GM12892 (cell line): Measurements from ENCODE around the gene SH3BGRL.
"Not testable (repeated sequence)": the region's sequence is repeated elsewhere in the genome, so short reads cannot be mapped to it uniquely, and the experiment has no call there.

Experiments
- DNase-seq: peaks from one replicate; pipeline ENCODE4 v3.0.0; 2011; ENCODE audit not compliant: insufficient read length
- FAIRE-seq: peaks from 2 replicates; lab custom pipeline; 2011; peaks lifted over from hg19 to GRCh38; lab: Jason Lieb, UNC
- POLR2A ChIP-seq: IDR thresholded peaks from 2 replicates; pipeline ENCODE4 v1.6.1; 2011; ENCODE audit warnings: low read depth, low read length, control low read depth
- POLR2AphosphoS5 ChIP-seq: IDR thresholded peaks from 2 replicates; pipeline ENCODE4 v1.6.1; 2011; ENCODE audit warnings: low read depth, low read length, control low read depth
- TAF1 ChIP-seq: IDR thresholded peaks from 2 replicates; pipeline ENCODE4 v1.6.1; 2011; ENCODE audit warnings: low read depth, mild to moderate bottlenecking, control low read depth, low read length, borderline replicate concordance

SH3BGRL gene

GRCh38 chrX:81308086-81308829 lies 106.4 kb downstream of the SH3BGRL start:
- FAIRE-seq (no peak), DNase-seq (no peak)
- no peak for TF ChIP-seq POLR2AphosphoS5
- no peak for TF ChIP-seq TAF1
- no peak for TF ChIP-seq POLR2A

GRCh38 chrX:81316163-81316562 lies 114.3 kb downstream of the SH3BGRL start:
- DNase-seq (no peak), FAIRE-seq (no peak)
- no peak for TF ChIP-seq TAF1
- TF ChIP-seq POLR2AphosphoS5 = no peak
- TF ChIP-seq POLR2A = no peak

GRCh38 chrX:81331653-81332052 lies 129.8 kb downstream of the SH3BGRL start:
- not testable (repeated sequence) for FAIRE-seq, DNase-seq

GRCh38 chrX:81336455-81337152 lies 134.7 kb downstream of the SH3BGRL start:
- FAIRE-seq = no peak

GRCh38 chrX:81337805-81338204 lies 135.9 kb downstream of the SH3BGRL start:
- no peak for FAIRE-seq

More at GRCh38 chrX:81336455-81337152, 134.7 kb downstream of the SH3BGRL start:
- DNase-seq = no peak
- TF ChIP-seq POLR2A (no peak), POLR2AphosphoS5 (no peak), TAF1 (no peak)

GRCh38 chrX:81338924-81339323 lies 137.0 kb downstream of the SH3BGRL start:
- FAIRE-seq (no peak), DNase-seq (no peak)
- TF ChIP-seq POLR2AphosphoS5 (no peak), POLR2A (no peak), TAF1 (no peak)

More at GRCh38 chrX:81337805-81338204, 135.9 kb downstream of the SH3BGRL start:
- no peak for DNase-seq
- TF ChIP-seq TAF1 (no peak), POLR2A (no peak), POLR2AphosphoS5 (no peak)

- not testable (repeated sequence) for FAIRE-seq, DNase-seq
Measured at GRCh38 chrX:81345296-81345695, 143.4 kb downstream of the SH3BGRL start.
